Measurements from ENCODE around the gene LSR.
A peak's percentile ranks its signal among the peaks of the same experiment; 100 is the strongest.

The LSR gene

DNA sequence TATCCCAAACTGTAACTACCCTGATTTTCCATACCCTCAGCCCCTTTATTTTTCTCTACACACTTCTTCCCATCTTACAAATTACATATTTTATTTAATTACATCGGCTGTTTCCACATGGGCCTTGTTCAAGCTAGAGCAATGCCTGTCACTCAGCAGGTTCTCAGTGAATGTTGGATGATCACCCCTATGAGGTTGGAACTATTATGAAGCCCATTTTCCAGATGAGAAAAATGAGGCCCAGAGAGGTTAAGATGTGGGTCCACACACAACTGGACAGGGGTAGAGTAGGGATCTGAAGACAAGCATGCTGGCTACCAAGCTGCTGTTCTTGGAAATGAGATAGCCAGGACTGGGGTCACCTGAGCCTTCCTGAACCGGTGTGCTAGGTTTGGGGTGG, 53.2 kb downstream of the LSR start:
- no peak for DNase-seq (ENCODE audit: low read depth, low spot score)

DNA sequence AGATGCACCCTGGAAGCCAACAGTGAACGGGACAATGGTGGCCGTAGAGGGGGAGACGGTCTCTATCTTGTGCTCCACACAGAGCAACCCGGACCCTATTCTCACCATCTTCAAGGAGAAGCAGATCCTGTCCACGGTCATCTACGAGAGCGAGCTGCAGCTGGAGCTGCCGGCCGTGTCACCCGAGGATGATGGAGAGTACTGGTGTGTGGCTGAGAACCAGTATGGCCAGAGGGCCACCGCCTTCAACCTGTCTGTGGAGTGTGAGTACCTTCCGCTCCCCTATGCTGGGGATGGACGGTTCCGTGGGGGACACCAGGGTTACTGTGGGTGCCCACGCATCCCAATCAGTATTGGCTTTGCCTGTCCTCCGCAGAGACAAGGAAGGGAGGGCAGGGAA, 53.6 kb downstream of the LSR start:
- no peak for DNase-seq (ENCODE audit: low read depth, low spot score)

DNA sequence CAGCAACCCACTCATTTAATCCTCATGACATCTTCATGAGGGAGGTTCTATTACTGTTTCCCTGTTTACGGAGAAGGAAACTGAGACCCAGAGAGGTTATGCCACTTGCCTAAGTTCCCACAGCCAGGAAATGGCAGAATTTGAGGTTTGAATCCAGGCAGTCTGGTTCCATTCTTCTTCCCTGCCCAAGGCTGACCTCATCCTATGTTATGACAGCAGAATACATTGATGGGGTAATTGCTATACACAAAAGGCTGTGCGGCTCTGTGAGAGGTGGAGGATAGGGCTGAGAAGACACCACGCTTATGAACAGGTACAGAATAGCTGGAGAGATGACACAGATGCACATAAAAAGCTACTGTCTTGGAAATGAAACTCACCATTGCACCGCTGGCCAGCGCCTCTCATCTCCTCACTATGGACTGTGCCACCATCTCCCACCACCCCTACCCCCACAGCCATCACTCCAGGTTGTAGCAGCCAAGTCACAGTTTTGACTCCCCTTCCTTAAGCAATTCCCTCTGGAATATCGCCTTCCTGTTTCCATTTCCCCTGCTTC, 54.6 kb downstream of the LSR start:
- DNase-seq (ENCODE audit: low read depth, low spot score) = no peak

DNA sequence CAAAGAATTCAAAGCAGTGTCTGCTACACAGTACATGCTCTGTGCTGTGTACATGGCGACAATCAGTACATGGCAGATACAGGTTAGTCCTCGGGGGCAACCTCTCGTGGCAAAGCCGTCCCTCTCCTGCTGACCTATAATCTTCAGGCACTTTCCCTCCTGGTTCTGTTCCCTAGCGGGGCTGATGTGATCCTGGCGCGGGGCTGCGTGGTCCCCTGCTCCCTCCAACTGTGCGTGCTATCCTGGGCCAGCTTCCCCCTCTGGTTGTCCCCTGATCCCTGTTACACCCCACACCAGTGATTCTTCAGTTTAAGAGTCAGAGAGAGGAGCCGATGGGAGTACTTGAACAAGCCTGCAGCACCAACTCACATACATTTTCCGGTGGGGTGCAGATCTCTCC, 55.2 kb downstream of the LSR start:
- no peak for DNase-seq (ENCODE audit: low read depth, low spot score)

DNA sequence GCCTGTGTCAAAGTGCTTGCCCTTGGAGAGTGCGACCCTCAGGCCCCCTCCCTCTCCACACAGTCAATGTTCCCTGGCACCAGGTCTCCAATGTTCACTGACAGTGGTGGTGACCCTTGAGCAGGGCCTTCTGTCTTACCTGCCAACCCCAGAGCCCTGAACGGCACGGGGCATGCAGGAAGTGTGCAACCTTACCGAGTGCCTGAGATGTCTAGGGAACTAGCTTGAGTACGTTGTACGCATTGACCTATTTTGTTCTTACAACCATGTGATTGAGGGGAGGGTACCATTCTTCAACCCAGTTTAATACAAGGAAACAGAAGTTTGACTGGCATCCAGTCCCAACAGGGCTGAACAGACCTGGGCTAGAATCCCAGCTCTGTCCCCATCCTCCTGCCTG, 56.4 kb downstream of the LSR start:
- DNase-seq (ENCODE audit: low read depth, low spot score) = no peak

DNA sequence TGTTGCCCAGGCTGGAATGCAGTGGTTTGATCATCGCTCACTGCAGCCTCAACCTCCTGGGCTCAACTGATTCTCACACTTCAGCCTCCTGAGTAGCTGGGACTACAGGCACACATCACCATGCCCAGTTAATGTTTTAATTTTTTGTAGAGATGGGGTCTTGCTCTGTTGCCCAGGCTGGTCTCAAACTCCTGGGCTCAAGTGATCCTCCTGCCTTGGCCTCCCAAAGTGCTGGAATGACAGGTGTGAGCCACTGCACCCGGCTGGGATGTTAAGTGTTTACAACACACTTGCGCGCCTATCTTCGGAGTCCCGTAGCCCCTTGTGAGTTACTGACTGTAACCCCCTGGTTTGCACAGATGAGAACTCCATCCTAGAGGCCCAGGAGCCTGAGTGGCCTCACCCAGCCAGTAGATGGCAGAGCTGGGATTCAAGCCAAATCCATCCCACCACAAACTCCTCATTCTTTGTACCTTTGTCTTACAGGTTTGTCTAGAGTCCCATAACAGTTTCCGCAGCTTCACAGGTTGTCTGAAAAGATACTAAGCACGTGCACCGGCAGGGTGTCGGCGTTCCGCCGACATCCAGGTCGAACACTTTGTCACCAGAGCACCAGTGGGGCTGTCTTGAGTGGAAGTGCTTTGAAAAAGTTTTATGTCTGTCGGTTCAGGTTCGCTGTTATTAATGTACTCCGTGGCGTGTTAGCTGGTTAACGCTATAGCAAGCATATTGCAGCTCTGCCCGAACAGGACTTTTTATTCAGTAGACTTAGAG, 57.9 kb downstream of the LSR start:
- DNase-seq (ENCODE audit: low read depth, low spot score) = peak; percentile 50

DNA sequence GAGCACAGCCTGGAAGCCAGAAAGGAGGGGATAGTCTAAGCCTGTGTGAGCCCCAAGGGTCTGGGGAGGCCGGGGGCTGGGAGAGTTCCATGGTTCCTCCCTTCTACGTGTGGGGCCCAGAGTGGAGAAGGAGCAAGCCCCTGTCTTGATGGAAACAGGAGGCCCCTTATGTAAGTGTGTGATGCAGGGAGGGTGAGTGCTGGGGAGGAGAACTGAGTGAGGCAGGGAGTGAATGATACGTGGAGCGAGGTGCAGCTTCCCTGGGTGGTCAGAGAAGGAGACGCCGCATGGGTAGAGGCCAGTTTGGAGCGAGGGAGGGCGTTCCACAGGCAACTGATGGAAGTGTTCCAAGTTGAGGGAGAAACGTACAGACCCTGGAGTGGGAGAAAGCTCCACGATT, 59.1 kb downstream of the LSR start:
- DNase-seq (ENCODE audit: low read depth, low spot score) = no peak

DNA sequence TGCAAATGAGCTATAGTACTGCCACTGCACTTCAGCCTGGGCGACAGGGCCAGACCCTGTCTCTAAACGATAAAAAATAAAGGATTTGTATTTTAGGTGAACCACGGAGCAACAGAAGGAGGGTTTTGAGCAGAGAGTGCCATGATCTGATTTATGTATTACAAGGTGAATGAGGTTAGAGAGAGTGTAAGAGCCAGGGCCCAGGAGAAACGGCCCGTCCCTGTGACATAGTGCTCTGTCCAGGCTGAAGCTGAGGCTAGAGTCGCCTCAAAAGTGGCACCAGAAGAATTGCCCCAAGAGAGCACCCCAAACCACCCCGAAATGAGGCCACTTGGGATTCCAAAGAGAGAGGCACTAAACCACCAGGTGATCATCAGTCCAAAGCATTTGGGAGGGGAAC, 60.1 kb downstream of the LSR start:
- no peak for DNase-seq (ENCODE audit: low read depth, low spot score)

DNA sequence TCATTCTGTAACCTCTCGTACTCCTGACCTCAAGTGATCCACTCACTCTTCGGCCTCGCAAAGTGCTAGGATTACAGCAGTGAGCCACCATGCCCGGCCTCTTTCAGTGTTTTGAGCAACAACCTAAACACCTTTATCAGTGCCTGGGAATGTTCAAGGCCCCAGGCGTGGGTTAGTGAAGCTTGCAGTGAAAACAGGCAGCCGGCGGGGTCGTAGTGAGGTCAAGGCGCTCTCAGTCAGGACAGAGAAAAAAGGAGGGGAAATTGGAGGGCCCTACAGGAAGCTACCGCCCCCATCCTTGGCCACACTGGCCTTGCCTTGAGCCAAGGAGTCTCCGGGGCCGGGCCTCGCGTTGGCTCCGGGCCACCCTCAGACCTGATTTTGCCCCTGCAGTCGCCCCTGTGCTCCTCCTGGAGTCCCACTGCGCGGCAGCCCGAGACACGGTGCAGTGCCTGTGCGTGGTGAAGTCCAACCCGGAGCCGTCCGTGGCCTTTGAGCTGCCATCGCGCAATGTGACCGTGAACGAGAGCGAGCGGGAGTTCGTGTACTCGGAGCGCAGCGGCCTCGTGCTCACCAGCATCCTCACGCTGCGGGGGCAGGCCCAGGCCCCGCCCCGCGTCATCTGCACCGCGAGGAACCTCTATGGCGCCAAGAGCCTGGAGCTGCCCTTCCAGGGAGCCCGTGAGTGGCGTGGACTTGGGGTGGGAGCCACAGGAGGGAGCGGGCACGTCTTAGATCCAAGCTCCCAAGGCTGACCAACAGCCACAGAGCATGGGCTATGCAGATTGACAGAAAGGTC, 60.9 kb downstream of the LSR start:
- no peak for DNase-seq (ENCODE audit: low read depth, low spot score)

DNA sequence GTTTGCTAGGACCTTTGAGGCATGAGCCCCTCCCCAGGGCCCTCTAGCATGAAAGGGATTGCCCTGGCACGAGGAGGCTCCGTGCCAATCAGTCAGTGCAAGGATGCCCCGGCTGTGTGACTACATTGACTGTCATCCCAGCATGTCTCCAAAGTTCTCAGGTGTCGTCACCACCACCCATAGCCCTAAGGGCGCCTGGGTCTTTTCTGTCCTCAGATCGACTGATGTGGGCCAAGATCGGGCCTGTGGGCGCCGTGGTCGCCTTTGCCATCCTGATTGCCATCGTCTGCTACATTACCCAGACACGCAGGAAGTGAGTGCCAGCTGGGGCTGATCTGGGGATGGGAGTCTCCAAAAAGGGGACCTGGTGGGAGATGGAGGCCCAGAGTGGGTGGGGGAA, 61.5 kb downstream of the LSR start:
- DNase-seq (ENCODE audit: low read depth, low spot score) = no peak

DNA sequence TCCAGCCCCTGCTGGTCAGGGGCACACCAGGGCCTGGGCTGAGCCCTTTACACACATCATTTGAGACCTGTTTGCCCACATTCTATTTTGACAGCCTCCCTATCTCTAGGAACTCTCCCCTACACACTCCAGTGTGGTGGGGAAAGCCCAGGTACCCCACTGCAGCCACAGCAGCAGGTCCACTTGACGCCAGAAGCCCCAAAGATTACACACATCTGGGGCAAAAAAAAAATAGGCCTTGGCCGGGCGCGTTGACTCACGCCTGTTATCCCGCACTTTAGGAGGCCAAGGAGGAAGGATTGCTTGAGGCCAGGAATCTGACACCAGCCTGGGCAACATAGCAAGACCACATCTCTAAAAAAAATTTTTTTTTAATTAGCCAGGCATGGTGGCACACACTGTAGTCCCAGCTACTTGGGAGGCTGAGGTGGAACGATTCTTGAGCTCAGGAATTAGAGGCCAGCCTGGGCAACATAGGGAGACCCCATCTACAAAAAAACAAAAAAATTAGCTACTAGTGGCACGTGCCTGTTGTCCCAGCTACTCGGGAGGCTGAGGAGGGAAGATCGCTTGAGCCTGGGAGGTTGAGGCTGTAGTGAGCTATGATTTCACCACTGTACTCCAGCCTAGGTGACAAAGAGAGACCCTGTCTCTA, 62.1 kb downstream of the LSR start:
- no peak for DNase-seq (ENCODE audit: low read depth, low spot score)

DNA sequence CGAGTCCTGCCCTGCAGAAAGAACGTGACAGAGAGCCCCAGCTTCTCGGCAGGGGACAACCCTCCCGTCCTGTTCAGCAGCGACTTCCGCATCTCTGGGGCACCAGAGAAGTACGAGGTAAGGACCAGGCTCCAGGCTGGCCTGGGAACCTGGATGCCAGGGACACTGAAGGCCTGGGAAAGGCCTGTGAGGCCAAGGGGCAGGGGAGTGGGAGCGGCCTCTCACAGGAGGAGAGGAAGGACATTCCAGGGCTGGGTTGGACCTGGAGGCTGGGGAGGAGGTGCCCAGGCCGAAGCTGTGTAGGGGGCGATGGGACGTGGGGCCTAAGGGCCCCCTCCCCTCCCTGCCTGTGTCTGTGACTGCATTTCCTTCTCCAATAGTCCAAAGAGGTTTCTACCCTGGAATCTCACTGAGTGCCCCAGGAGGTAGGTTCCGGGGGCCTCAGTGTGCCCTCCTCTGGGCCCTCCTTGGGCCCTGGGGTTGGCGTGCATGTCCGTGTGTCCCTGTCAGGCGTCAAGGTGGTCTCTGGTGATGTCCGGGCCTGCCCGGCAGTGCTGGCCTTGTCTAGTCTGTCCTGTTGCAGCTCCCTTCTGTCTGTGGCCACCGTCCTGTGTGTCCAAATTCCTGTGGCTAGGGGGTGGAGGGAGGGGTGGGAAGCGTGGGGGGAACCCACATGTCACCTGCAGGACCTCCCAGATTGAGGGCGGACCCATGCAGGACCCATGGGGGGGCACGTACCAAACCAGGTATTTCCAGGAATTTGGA, 63.3 kb downstream of the LSR start:
- DNase-seq (ENCODE audit: low read depth, low spot score) = no peak

DNA sequence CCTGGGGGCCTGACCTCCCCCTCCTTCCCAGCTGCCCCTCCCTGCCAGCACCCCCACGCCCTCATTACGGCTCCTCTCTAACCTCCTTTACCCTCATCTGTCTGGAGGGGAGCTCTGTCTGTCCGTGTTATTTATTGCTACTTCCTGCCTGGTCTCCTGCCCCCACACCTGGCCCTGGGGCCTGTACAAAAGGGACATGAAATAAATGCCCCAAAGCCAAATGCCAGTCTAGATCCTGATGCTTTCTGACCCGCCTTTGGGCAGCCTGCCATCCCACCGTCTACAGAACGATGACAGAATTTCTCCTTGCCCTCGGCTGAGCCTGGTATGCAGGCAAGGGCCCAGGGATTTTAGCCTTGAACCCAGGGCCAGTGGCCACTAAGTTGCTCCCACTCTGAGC, 64.8 kb downstream of the LSR start:
- DNase-seq (ENCODE audit: low read depth, low spot score) = no peak

DNA sequence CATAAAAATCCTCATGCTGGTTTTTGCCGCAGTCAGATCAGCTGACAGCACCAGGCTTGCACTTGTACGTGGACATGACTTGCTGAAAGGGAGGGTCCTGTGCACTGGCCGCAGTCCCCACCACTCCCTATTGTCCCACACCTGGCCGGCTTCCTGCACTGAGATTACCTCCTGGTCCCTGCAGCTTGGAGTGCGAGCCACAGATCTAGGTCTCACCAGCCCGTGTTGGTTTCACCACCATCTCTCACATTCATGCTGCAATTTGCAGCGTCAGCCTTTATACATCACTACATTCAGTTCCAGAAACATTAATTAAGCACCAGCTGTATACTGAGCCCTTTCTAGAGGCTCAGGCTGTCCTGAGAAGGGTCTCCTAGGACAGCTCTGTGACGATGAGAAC, 65.2 kb downstream of the LSR start:
- no peak for DNase-seq (ENCODE audit: low read depth, low spot score)

DNA sequence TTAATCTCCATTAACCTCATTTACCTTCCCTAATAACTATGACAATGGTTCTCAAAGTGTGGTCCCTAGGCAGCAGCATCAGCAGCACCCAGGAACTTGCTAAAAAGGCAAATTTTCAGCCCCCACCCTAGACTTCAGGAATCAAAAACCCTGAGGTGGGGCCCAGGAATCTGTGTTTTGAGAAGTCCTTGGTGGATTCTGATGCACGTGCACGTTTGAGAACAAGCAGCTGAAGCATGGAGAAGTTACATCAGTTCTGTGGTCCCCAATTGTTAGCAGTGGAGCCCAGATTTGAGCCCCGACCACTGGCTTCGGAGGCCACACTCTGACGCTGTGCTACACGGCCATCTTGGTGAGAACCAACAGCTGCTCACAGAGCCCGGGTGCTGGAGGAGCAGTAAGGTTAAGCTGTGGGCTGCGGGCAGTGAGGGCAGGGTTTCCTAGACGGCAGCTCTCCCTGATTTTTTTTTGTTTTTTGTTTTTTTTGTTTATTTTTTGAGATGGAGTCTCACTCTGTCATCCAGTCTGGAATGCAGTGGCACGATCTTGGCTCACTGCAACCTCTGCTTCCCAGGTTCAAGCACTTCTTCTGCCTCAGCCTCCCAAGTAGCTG, 66.2 kb downstream of the LSR start:
- no peak for DNase-seq (ENCODE audit: low read depth, low spot score)

DNA sequence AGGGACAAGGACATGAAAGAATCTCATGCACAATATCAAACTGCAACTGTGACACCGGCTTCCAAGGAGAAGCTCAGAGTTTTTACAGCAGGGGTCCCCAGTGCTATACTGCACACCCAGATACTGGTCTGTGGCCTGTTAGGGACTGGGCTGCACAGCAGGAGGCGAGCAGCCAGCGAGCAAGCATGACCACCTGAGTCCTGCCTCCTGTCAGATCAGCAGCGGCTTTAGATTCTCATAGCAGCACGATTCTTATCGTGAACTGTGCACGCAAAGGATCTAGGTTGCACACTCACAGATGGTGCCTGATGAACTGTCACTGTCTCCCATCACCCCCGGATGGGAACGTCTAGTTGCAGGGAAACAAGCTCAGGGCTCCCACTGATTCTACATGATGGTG, 67.1 kb downstream of the LSR start:
- DNase-seq (ENCODE audit: low read depth, low spot score) = no peak

DNA sequence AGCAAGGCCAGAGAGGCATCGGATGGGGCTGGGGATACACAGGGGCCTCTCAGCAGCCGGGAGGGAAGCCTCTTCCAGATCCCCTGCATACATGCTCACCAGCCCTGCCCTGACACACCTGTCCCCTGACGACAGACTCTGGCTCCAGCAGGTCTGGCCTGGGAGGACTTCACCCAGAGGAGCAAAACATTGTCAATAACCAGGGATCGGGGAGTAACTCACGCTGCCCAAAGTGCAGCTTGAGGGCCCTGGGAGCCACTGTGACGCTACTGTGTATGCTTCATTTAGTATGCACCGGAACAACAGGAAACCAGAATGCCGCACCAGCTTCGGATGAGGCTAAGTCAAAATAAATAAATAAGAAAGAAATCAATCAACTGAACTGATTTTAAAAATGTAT, 67.8 kb downstream of the LSR start:
- no peak for DNase-seq (ENCODE audit: low read depth, low spot score)

Measured in iPS DF 19.7 (cell line).